ENCODE results near the gene H6PD. TPM values are rescaled to one million over a fixed set of nuclear protein-coding genes. Genes with fewer than 3 reads are reported as not detected.

The H6PD gene
- total RNA-seq, 1 donor from 2014 or later, result 14.0 TPM

- peak; percentile 79 to 83 for DNase-seq (ENCODE audit: low read depth in 2 of 2)
Measured at GRCh38 chr1:9239622-9240401, 5.2 kb downstream of the H6PD start.

GRCh38 chr1:9240914-9241820 is 6.6 kb downstream of the H6PD start:
- no peak for DNase-seq (ENCODE audit: low read depth in 2 of 2)

GRCh38 chr1:9241891-9242290 is 7.3 kb downstream of the H6PD start:
- no peak for DNase-seq (ENCODE audit: low read depth in 2 of 2)

DNA sequence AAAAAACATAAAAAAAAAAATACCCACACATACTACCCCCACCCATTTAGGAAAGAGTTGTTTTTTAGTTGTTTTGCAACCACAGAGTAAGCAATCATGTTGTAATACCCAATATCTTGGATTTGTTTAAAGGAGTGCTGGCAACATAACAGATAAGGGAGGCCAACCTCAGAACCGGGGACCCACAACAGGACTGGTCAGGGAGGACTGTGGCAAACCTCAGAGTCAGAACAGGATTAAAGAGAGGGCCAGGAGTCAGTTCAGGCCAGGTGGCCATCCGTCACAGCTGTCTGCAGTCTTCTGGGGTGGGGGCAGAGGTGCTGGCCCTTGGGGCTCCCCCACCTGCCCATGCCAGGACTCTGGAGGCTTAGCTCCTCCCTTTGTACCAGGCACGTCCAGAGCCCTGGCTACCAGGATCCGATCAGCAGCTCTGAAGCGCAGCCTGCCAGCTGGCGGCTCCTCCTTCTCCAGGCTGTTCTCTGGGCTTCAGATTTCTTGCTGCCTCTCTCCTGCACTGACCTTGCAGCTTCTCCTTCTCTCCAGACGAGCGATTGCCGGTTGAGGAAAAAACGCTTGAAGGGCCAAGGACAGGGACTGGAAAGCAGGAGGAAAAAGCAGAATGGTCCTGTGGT is 7.9 kb downstream of the H6PD start:
- no peak for DNase-seq (ENCODE audit: low read depth in 2 of 2)

DNA sequence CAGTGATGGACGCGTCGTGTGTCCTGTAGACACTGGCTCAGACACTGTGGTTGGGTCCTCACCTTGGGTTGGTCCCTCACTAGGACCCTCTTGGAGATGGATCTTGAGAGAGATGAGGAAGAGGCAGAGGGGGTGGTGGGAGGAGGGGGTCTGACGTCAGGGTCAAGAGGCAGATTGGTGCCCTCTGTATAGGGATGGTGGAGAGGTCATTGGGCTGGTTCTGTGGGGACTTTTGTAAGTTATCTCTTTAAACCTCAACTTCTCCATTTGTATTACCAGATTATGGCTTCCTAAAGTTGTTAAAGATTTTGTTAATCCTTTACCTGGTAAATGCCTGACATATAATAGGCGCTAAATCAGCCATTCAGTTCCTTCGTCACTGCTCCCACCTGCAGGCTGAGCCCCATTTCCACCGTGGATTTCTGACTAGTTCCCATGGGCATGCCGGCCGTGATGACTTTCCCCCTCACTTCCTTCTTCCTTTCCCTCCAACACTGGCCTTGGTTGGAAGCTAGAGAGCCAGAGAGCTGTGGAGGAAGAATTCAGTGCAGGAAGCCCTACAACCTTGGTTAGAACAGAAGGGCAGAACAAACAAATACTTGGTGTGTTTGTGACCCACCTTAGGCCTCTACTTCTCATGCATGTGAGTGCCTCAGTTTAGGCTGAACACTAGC is 8.6 kb downstream of the H6PD start:
- DNase-seq (ENCODE audit: low read depth in 2 of 2), result no peak

GRCh38 chr1:9244501-9245229 is 10.1 kb downstream of the H6PD start:
- DNase-seq (ENCODE audit: low read depth in 2 of 2), result peak in 1 of 2 donors; percentile 25

GRCh38 chr1:9245230-9245619 is 10.7 kb downstream of the H6PD start:
- DNase-seq (ENCODE audit: low read depth in 2 of 2), result no peak

GRCh38 chr1:9245661-9246060 is 11.1 kb downstream of the H6PD start:
- no peak for DNase-seq (ENCODE audit: low read depth in 2 of 2)

DNA sequence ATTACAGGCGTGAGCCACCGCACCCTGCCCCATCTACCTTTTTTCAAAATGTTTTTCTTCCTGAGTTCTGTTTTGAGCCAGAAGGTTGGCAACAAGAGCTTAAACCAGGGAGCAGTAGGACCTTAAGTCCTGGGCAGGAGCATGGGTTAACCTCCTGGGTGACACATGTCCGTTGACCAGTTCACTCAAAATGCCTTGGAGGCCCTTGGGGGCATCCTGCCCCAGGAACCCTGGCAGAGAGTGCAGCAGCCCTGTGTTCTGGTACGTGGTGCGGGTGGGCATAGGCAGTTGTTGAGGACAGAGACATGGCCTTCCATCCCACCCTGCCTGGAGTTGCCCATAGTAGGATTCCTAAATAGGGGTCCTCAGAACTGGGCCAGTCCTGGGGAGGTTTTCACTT is 11.6 kb downstream of the H6PD start:
- DNase-seq (ENCODE audit: low read depth in 2 of 2), result no peak

DNA sequence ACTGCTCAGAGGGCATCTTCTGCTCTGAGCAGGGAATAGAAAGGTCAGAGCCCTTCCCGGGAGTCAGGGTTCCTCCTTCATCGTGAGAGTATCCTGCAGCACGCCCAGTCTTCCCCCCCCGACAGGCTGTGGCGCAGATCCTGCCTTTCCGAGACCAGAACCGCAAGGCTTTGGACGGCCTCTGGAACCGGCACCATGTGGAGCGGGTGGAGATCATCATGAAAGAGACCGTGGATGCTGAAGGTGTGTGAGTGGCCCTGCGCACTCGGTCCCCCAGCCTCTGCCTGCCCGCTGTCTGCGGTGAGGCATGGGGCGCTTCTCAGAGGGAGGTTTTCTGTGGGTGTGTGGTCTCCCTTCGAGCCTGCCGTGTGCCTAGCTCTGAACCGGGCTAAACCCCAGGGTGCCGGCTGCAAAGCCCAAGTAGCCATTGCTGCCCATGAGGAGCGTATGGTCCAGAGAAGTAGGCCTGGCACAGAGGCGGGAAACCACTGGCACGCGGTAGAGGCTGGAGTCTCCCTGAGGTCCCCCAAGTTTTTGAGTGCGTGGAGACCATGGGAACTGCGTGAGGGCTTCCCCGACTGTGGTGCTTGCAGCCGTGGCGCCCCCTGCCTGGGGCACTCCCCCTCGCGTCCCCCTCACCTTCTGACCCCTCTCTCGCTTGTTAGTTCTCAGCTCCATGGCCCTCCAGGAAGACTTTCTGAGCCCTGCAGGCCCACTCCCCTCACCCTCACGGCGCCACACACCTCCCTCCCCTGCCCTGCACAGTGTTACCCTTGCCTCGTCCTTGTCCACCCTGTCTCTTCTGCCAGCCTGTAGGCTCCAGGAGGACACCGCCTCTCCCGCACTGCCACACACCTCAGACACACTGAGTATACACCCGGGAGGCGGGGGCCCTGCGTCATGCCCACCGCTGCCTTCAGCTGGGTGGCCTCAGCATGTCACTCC is 12.5 kb downstream of the H6PD start:
- no peak for DNase-seq (ENCODE audit: low read depth in 2 of 2)

GRCh38 chr1:9247894-9248293 is 13.3 kb downstream of the H6PD start:
- no peak for DNase-seq (ENCODE audit: low read depth in 2 of 2)

GRCh38 chr1:9248341-9249262 is 14.0 kb downstream of the H6PD start:
- DNase-seq (ENCODE audit: low read depth in 2 of 2), result no peak

- no peak for DNase-seq (ENCODE audit: low read depth in 2 of 2)
Measured at GRCh38 chr1:9249263-9249533, 14.6 kb downstream of the H6PD start.

- DNase-seq (ENCODE audit: low read depth in 2 of 2), result peak in 1 of 2 donors; percentile 57
Measured at GRCh38 chr1:9249534-9250410, 15.2 kb downstream of the H6PD start.

DNA sequence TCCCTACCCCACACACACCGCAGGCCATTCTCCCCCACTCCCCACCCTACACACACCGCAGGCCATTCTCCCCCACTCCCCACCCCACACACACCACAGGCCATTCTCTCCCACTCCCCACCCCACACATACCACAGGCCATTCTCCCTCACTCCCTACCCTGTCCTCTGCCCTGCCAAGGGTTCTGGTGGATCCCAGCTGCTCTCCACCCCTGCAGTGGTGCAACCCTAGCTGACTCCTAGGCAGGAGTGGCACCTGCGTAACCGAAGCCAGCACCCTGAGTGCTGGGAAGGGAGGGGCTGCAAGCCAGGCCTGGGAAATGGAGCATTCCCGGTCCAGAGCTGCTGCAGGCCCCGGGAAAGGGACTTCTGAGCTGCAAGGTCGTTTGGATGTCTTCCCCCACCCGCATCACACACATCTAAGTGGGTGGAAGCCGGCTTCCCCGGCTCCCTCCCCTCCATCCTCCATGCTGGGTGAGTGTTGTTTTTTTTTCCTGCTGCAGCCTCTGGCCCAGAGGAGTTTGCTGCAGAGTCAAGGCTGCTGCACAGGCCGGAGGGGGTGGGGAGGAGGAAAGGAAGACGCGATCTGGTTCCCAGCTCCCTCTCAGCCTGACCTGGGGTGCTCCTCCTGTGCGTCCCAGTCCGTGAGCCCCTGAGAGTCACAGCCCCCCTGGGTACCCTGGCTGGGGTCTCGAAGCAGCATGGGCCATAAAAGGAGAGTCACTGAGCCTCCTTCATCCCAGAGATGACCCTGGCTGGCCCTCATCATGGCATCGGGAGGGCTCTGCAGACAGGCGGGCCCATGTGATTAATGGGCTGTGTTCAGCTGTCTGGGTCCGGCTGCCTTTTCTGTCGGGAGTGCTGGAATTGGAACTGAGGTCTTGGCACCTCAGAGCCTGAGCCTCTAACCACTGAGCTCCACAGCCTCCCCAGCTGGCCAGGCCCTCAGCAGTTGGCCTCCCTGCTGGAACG is 16.1 kb downstream of the H6PD start:
- DNase-seq (ENCODE audit: low read depth in 2 of 2), result no peak

- no peak for DNase-seq (ENCODE audit: low read depth in 2 of 2)
Measured at GRCh38 chr1:9251501-9251900, 16.9 kb downstream of the H6PD start.

DNA sequence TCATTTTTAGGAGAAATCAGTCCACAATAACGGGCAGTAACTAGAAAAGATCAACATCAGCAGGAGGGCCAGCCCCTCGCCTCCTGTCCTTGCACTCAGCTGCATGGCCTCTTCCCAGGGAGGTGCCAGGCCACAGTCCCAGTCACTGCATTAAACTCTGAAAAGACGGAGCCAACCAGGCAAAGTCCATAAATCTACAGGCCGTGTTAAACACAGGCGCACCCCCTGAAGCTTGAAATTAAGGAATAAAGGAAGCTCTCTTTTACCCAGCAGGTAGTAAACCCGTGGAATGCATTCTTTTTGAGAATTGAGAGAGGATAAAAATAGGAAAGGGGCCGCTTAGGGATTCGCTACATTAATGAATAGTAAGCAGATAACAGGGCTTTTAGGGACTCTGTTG is 18.4 kb downstream of the H6PD start:
- DNase-seq (ENCODE audit: low read depth in 2 of 2), result no peak
